ENCODE results near the gene MAGI2. TPM values are rescaled to one million over a fixed set of nuclear protein-coding genes. Genes with fewer than 3 reads are reported as not detected.

MAGI2 gene
- total RNA-seq, 1 donor from 2014 or later: 5.8 TPM

GRCh38 chr7:78396210-78396609 is 1057.3 kb downstream of the MAGI2 start:
- Mint-ChIP-seq H3K27ac (ENCODE audit: unreplicated experiment) (no peak overlapping the region), H3K36me3 (ENCODE audit: low read depth) (no peaks in the 10 kb centered on the region), H3K4me3 (ENCODE audit: unreplicated experiment) (no peak overlapping the region), H3K4me1 (ENCODE audit: low read depth) (peaks cover 26% of the 10 kb centered on the region), H3K9me3 (ENCODE audit: low read depth) (no peaks in the 10 kb centered on the region), H3K27me3 (ENCODE audit: low read depth) (no peaks in the 10 kb centered on the region)
- no peak for TF ChIP-seq CTCF (IDR thresholded peaks at IDR 0.05)
- no peak for DNase-seq (ENCODE audit: low spot score)

- TF ChIP-seq CTCF (IDR thresholded peaks at IDR 0.05): no peak
- H3K4me1 Mint-ChIP-seq (ENCODE audit: low read depth): peaks cover 26% of the 10 kb centered on the region
- no peaks in the 10 kb centered on the region for H3K36me3 Mint-ChIP-seq (ENCODE audit: low read depth)
- no peaks in the 10 kb centered on the region for H3K9me3 Mint-ChIP-seq (ENCODE audit: low read depth)
- no peak for DNase-seq (ENCODE audit: low spot score)
- no peaks in the 10 kb centered on the region for H3K27me3 Mint-ChIP-seq (ENCODE audit: low read depth)
- no peak overlapping the region for H3K4me3 Mint-ChIP-seq (ENCODE audit: unreplicated experiment)
- H3K27ac Mint-ChIP-seq (ENCODE audit: unreplicated experiment): no peak overlapping the region
Observed at GRCh38 chr7:78395298-78396036, 1058.0 kb downstream of the MAGI2 start.

GRCh38 chr7:78389022-78389421 is 1064.4 kb downstream of the MAGI2 start:
- Mint-ChIP-seq H3K27ac (ENCODE audit: unreplicated experiment) (no peak overlapping the region), H3K9me3 (ENCODE audit: low read depth) (no peaks in the 10 kb centered on the region), H3K4me3 (ENCODE audit: unreplicated experiment) (no peak overlapping the region), H3K4me1 (ENCODE audit: low read depth) (peaks cover under 1% of the 10 kb centered on the region), H3K27me3 (ENCODE audit: low read depth) (peaks cover 2% of the 10 kb centered on the region), H3K36me3 (ENCODE audit: low read depth) (peaks cover 1% of the 10 kb centered on the region)
- no peak for TF ChIP-seq CTCF (IDR thresholded peaks at IDR 0.05)
- no peak for DNase-seq (ENCODE audit: low spot score)

- no peak for DNase-seq (ENCODE audit: low spot score)
- Mint-ChIP-seq H3K4me3 (ENCODE audit: unreplicated experiment) (no peak overlapping the region), H3K9me3 (ENCODE audit: low read depth) (no peaks in the 10 kb centered on the region), H3K27ac (ENCODE audit: unreplicated experiment) (no peak overlapping the region), H3K36me3 (ENCODE audit: low read depth) (peaks cover 1% of the 10 kb centered on the region), H3K27me3 (ENCODE audit: low read depth) (peaks cover 2% of the 10 kb centered on the region), H3K4me1 (ENCODE audit: low read depth) (peaks cover 16% of the 10 kb centered on the region)
- no peak for TF ChIP-seq CTCF (IDR thresholded peaks at IDR 0.05)
Observed at GRCh38 chr7:78386520-78386919, 1066.9 kb downstream of the MAGI2 start.

GRCh38 chr7:78383096-78383880 is 1070.2 kb downstream of the MAGI2 start:
- Mint-ChIP-seq H3K36me3 (ENCODE audit: low read depth) (peaks cover 1% of the 10 kb centered on the region), H3K27ac (ENCODE audit: unreplicated experiment) (peak overlapping the region; percentile 42), H3K9me3 (ENCODE audit: low read depth) (peaks cover 10% of the 10 kb centered on the region), H3K4me1 (ENCODE audit: low read depth) (peaks cover 31% of the 10 kb centered on the region), H3K4me3 (ENCODE audit: unreplicated experiment) (peak overlapping the region; percentile 23), H3K27me3 (ENCODE audit: low read depth) (no peaks in the 10 kb centered on the region)
- no peak for DNase-seq (ENCODE audit: low spot score)
- TF ChIP-seq CTCF (IDR thresholded peaks at IDR 0.05): no peak

All from chondrocyte (in vitro differentiated cells).